SK-N-SH treated with all-trans-retinoic acid at 6 μM for 48 hours (cell line): ENCODE measurements around the gene BPIFB2.

ENCODE experiments used
- ATAC-seq: fragments of 200-7000 bp; cut with Tn5 transposase; 3 replicates; pipeline ENCODE4 v1.9.1; 2020; ENCODE audit warnings: mild to moderate bottlenecking, moderate library complexity
- ARNTL ChIP-seq: fragments of 450-650 bp; formaldehyde crosslinking; IDR thresholded peaks from 2 replicates; pipeline ENCODE4 v1.5.0; 2020; ENCODE audit warnings: low read depth, mild to moderate bottlenecking, moderate library complexity, borderline replicate concordance
- BACH2 ChIP-seq: fragments of 250-450 bp; sonication (Bioruptor Pico); IDR thresholded peaks from 2 replicates; pipeline ENCODE4 v1.9.0; 2021; ENCODE audit warnings: mild to moderate bottlenecking, borderline replicate concordance
- CREB5 ChIP-seq: fragments of 250-450 bp; sonication (Bioruptor Pico); IDR thresholded peaks from 2 replicates; pipeline ENCODE4 v1.5.1; 2020; ENCODE audit warnings: low read depth, mild to moderate bottlenecking, moderate library complexity
- CSDC2 ChIP-seq: fragments of 250-450 bp; sonication (Bioruptor Pico); IDR thresholded peaks from 2 replicates; pipeline ENCODE4 v1.5.0; 2020; ENCODE audit warnings: mild to moderate bottlenecking, moderate library complexity
- GLIS3 ChIP-seq: fragments of 250-450 bp; sonication (Bioruptor Pico); IDR thresholded peaks from 2 replicates; pipeline ENCODE4 v1.5.0; 2020; ENCODE audit warnings: mild to moderate bottlenecking, moderate library complexity
- ISL1 ChIP-seq: fragments of 250-450 bp; sonication (Bioruptor Pico); IDR thresholded peaks from 2 replicates; pipeline ENCODE4 v2.1.2; 2022; ENCODE audit warnings: mild to moderate bottlenecking, moderate library complexity
- OSR1 ChIP-seq: fragments of 250-450 bp; sonication (Bioruptor Pico); IDR thresholded peaks from 2 replicates; pipeline ENCODE4 v1.8.0; 2022; ENCODE audit warnings: moderate library complexity, mild to moderate bottlenecking, inconsistent platforms
- PATZ1 ChIP-seq: fragments of 250-450 bp; sonication (Bioruptor Pico); IDR thresholded peaks from 2 replicates; pipeline ENCODE4 v1.8.0; 2020; ENCODE audit warnings: mild to moderate bottlenecking, moderate library complexity, borderline replicate concordance
- PPARA ChIP-seq: fragments of 250-450 bp; sonication (Bioruptor Pico); IDR thresholded peaks from 2 replicates; pipeline ENCODE4 v1.5.0; 2020; ENCODE audit warnings: mild to moderate bottlenecking, borderline replicate concordance
- SNAI2 ChIP-seq: fragments of 250-450 bp; sonication (Bioruptor Pico); IDR thresholded peaks from 2 replicates; pipeline ENCODE4 v1.5.0; 2020; ENCODE audit warnings: mild to moderate bottlenecking, moderate library complexity
- TCF4 ChIP-seq: fragments of 250-450 bp; sonication (Bioruptor Pico); IDR thresholded peaks from 2 replicates; pipeline ENCODE4 v1.8.0; 2021; ENCODE audit warnings: mild to moderate bottlenecking, moderate library complexity, borderline replicate concordance
- TOX ChIP-seq: fragments of 250-450 bp; sonication (Bioruptor Pico); IDR thresholded peaks from 2 replicates; pipeline ENCODE4 v1.8.0; 2021; ENCODE audit warnings: mild to moderate bottlenecking, moderate library complexity, borderline replicate concordance
- TSHZ2 ChIP-seq: fragments of 250-450 bp; sonication (Bioruptor Pico); IDR thresholded peaks from 2 replicates; pipeline ENCODE4 v1.5.0; 2020; ENCODE audit warnings: mild to moderate bottlenecking, moderate library complexity
- ZC3H10 ChIP-seq: fragments of 250-450 bp; sonication (Bioruptor Pico); IDR thresholded peaks from 2 replicates; pipeline ENCODE4 v1.5.1; 2021; ENCODE audit warnings: mild to moderate bottlenecking, moderate library complexity
- ZFP3 ChIP-seq: fragments of 250-450 bp; sonication (Bioruptor Pico); IDR thresholded peaks from 2 replicates; pipeline ENCODE4 v1.5.0; 2020; ENCODE audit warnings: mild to moderate bottlenecking, moderate library complexity
- ZFP30 ChIP-seq: fragments of 450-650 bp; formaldehyde crosslinking; IDR thresholded peaks from 2 replicates; pipeline ENCODE4 v1.5.0; 2022; ENCODE audit warnings: mild to moderate bottlenecking, moderate library complexity
- ZNF565 ChIP-seq: fragments of 450-650 bp; formaldehyde crosslinking; conservative IDR thresholded peaks from 2 replicates; pipeline ENCODE4 v1.5.0; 2020; ENCODE audit warnings: low read depth, mild to moderate bottlenecking, moderate library complexity
- ZNF70 ChIP-seq: fragments of 450-650 bp; formaldehyde crosslinking; IDR thresholded peaks from 2 replicates; pipeline ENCODE4 v1.5.0; 2020; ENCODE audit warnings: mild to moderate bottlenecking, moderate library complexity
- ZNF8 ChIP-seq: fragments of 450-650 bp; formaldehyde crosslinking; IDR thresholded peaks from 2 replicates; pipeline ENCODE4 v1.5.0; 2020; ENCODE audit warnings: mild to moderate bottlenecking, moderate library complexity
- TF ChIP-seq, protein P1 (sequence below): fragments of 250-450 bp; sonication (Bioruptor Pico); IDR thresholded peaks from 2 replicates; pipeline ENCODE4 v1.5.1; 2021; ENCODE audit warnings: mild to moderate bottlenecking, moderate library complexity
- TF ChIP-seq, protein P2 (sequence below): fragments of 250-450 bp; sonication (Bioruptor Pico); IDR thresholded peaks from 2 replicates; pipeline ENCODE4 v1.8.0; 2021; ENCODE audit warnings: low read depth, mild to moderate bottlenecking, moderate library complexity, borderline replicate concordance

The BPIFB2 gene

DNA sequence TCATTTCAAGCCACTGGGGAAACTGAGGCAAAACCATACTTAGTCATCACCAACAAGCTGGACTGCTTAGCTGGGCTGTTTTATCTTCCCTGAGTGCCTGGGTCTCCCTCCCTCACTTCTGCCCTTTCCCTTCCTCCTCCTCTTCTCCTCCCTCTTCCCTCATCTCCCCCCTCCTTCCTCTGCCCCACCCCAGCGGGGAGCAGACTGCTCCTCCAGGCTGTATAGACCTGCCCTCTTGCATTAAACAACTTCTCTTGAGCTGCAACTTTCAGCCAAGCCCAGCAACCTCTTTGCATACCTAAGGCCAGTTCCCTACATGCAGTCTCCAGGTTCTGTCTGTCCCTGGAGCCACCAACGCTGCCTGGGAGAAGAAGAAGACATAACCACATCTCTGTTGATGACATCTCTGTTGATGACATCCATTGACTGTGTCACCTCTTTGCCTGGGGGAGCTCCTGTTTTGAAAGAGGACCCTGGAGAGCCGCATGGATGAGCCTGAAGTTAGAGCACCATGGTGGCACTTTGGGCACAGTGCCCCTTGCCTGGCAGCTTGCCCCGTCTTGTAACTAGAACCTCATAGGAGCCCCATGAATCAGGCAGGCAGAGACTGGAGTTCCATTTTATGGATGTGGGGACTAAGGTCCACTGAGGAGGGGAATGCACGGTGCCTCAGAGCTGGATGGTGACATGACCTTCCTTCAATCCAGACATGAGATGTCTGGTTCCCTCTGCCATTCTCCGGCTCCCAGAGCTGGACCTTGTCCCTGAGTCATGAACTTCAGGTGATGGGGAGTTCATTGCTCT is 16.1 kb downstream of the BPIFB2 start (continued):
- no peak for TF ChIP-seq TSHZ2
- TF ChIP-seq, protein P1, sequence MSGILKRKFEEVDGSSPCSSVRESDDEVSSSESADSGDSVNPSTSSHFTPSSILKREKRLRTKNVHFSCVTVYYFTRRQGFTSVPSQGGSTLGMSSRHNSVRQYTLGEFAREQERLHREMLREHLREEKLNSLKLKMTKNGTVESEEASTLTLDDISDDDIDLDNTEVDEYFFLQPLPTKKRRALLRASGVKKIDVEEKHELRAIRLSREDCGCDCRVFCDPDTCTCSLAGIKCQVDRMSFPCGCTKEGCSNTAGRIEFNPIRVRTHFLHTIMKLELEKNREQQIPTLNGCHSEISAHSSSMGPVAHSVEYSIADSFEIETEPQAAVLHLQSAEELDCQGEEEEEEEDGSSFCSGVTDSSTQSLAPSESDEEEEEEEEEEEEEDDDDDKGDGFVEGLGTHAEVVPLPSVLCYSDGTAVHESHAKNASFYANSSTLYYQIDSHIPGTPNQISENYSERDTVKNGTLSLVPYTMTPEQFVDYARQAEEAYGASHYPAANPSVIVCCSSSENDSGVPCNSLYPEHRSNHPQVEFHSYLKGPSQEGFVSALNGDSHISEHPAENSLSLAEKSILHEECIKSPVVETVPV = no peak
- no peak for TF ChIP-seq CREB5 (CRISPR knock-in tag)
- no peak for TF ChIP-seq ZFP30 (CRISPR knock-in tag)
- TF ChIP-seq ZNF70 = no peak

DNA sequence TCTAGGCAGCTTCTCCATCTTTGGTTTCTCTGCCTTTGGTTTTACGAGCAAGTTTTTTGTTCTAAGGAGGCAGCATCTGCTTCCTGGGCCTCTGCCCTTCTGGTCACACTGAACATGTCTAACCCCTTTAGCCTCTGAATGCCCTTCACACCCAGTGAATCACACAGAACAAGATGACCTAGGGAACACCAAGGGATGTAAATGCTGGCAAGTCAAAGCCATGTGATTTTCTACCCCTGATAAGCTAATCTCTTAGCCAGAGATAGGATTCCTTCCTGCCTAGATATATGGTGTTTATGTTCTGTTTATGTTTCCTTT is 16.7 kb downstream of the BPIFB2 start:
- no peak for TF ChIP-seq CSDC2 (CRISPR knock-in tag)
- no peak for TF ChIP-seq OSR1 (CRISPR knock-in tag)
- no peak for TF ChIP-seq ZFP3
- TF ChIP-seq, protein P2, sequence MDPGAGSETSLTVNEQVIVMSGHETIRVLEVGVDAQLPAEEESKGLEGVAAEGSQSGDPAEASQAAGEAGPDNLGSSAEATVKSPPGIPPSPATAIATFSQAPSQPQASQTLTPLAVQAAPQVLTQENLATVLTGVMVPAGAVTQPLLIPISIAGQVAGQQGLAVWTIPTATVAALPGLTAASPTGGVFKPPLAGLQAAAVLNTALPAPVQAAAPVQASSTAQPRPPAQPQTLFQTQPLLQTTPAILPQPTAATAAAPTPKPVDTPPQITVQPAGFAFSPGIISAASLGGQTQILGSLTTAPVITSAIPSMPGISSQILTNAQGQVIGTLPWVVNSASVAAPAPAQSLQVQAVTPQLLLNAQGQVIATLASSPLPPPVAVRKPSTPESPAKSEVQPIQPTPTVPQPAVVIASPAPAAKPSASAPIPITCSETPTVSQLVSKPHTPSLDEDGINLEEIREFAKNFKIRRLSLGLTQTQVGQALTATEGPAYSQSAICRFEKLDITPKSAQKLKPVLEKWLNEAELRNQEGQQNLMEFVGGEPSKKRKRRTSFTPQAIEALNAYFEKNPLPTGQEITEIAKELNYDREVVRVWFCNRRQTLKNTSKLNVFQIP (CRISPR knock-in tag) = no peak
- TF ChIP-seq ZC3H10 (CRISPR knock-in tag) = no peak
- TF ChIP-seq PATZ1 (CRISPR knock-in tag) = no peak
- TF ChIP-seq, protein P1 = no peak
- TF ChIP-seq ZNF70 = no peak
- no peak for TF ChIP-seq ZNF8 (CRISPR knock-in tag)
- no peak for TF ChIP-seq ARNTL (CRISPR knock-in tag)
- TF ChIP-seq CREB5 (CRISPR knock-in tag) = no peak
- ATAC-seq = no peak

GRCh38 chr20:33024609-33025317 is 17.3 kb downstream of the BPIFB2 start:
- ATAC-seq = no peak
- TF ChIP-seq SNAI2 (no peak), TCF4 (CRISPR knock-in tag) (no peak), ISL1 (CRISPR knock-in tag) (no peak), BACH2 (CRISPR knock-in tag) (no peak), ZNF8 (CRISPR knock-in tag) (no peak), GLIS3 (CRISPR knock-in tag) (no peak), OSR1 (CRISPR knock-in tag) (no peak), PPARA (CRISPR knock-in tag) (no peak), TOX (CRISPR knock-in tag) (no peak), ZNF565 (CRISPR knock-in tag) (no peak), ZFP3 (no peak)
- TF ChIP-seq, protein P2 (CRISPR knock-in tag) = no peak
- TF ChIP-seq, protein P1 = no peak
